SK-N-MC (cell line): Measurements from ENCODE around the gene LEMD1.

Source experiments
- EZH2 ChIP-seq: fragments of 200-600 bp; sonication (generic); IDR thresholded peaks from one replicate; pipeline ENCODE4 v1.6.1; 2017; ENCODE audit warnings: antibody characterized with exemption
- FOXP2 ChIP-seq: optimal IDR thresholded peaks from 2 replicates; pipeline ENCODE3; 2011; ENCODE audit warnings: mild to moderate bottlenecking, moderate library complexity; ENCODE audit not compliant: insufficient read depth; ENCODE audit errors: extremely low read length, control extremely low read depth
- POLR2AphosphoS5 ChIP-seq: IDR thresholded peaks from 2 replicates; pipeline ENCODE4 v1.6.1; 2012; ENCODE audit warnings: mild to moderate bottlenecking, low read depth, low read length, borderline replicate concordance

GRCh38 chr1:205456868-205457745, 35.3 kb upstream of the LEMD1 start:
- TF ChIP-seq POLR2AphosphoS5 (no peak), EZH2 (peak; percentile 47), FOXP2 (no peak)
